HG03135 (cell line): ENCODE measurements around the gene SCN2B.
A peak's percentile ranks its signal among the peaks of the same experiment; 100 is the strongest.

Experiments used
- ATAC-seq: cut with Tn5 transposase; IDR thresholded peaks from one replicate; pipeline ENCODE4 v1.9.1; 2021; ENCODE audit warnings: mild to moderate bottlenecking, moderate library complexity; ENCODE audit not compliant: unreplicated experiment

SCN2B gene

DNA sequence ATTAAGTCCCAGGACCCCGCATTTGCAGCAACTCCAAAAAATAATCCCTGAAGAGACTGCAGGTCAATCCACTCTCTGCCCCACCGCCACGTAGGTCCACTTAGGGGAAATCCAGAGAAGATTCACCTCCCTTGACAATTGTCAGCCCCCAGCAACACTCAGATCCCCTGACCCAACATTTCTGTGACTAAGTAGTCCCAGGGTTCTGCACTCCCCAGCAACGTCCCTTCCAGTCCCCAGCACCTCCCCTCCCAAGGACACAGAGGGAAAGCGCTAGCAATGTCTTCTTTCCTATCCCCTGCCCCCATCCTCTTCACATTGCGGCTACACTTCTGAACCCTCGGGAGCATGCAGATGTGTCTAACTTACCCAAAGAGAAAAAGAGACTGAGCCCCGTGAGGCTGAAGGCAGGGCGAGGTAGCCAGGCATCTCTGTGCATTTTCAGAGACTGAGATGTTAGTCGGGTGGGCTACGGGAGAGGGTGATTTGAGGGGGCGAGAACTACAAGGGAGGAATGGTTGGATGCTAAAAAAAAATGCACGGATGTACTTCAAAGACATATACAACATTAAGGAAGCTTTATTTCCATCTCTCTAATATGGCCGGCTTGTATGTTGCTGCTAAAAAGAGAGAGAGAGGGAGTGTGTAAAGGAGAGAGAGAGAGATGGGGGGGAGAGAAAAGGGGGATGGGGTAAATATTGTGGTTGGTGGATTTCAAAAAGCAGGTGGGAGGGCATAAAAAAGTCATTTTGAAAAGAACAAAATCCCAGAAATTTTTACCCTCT, at the start of gene SCN2B:
Gene SCN2B (minus strand): TSS at position 647 of the 785 bp plus-strand sequence. CDS start 208 bp downstream, at position 439.
- no peak for ATAC-seq

GRCh38 chr11:118224511-118225188, 48.2 kb upstream of the SCN2B start, which contains the start of gene JAML:
Gene JAML, minus strand, starts transcription at chr11:118225011. Its CDS starts 10,145 bp downstream, at chr11:118214866.
- peak; percentile 41 for ATAC-seq

GRCh38 chr11:118223992-118224391, 47.6 kb upstream of the SCN2B start:
- ATAC-seq: no peak

GRCh38 chr11:118223570-118223969, 47.1 kb upstream of the SCN2B start:
- ATAC-seq: no peak

DNA sequence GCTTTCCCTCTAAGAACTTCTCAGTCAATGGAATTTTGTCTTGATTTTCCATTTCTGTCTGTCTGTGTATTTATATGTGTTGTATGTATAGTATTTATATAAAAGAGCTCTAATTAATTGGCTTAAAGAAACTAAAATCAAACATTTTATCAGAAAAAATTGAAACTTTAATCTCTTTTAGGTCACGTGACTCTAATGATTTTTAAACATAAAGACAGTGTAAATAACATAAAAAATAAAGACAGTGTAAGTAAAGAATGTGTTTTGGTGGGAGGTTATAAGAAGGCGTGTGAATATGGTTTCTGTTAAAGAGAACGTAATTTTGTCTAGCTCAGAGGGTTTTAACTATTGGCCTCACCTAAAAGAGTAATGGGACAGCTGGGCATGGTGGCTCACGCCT, 46.0 kb upstream of the SCN2B start:
- ATAC-seq: no peak

DNA sequence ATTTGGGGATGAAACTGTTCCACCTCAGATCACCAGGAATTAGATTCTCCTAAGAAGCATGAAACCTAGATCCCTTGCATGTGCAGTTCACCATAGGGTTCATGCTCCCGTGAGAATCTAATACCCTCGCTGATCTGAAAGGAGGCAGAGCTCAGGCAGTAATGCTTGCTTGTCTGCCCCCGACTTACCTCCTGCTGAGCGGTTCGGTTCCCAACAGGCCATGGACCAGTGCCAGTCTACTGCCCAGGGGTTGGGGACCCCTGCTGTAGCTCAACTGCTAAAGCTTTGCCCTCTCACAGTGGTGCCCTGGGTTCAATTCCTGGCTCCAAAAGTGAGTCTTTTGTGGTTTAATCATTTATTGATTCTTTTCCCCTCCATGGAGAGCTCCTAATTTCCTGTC, 45.0 kb upstream of the SCN2B start:
- no peak for ATAC-seq

GRCh38 chr11:118219732-118220131, 43.3 kb upstream of the SCN2B start:
- ATAC-seq: no peak

- ATAC-seq: no peak
These were observed 42.8 kb upstream of the SCN2B start for GRCh38 chr11:118219244-118219643.

DNA sequence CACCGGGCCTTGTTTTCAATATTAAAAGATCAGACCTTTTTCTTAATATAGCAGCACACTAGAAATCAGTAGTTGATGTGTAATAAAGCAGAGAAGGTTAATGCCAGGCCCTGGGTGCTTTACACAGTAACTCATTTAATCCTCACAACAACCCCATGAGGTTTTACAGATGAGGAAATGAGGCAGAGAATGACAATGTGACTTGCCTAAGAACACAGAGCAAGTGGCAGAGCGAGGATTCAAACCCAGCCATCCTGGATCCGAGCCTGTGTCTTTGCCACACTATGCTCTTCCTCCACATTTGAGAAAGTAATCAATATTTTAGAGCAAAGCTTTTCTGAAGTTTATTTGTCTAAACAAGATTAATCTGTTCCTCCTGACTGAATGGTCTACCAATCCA, 41.1 kb upstream of the SCN2B start:
- ATAC-seq: no peak

GRCh38 chr11:118216621-118217481, 40.4 kb upstream of the SCN2B start:
- ATAC-seq: no peak

GRCh38 chr11:118215765-118216164, 39.3 kb upstream of the SCN2B start:
- ATAC-seq: no peak

DNA sequence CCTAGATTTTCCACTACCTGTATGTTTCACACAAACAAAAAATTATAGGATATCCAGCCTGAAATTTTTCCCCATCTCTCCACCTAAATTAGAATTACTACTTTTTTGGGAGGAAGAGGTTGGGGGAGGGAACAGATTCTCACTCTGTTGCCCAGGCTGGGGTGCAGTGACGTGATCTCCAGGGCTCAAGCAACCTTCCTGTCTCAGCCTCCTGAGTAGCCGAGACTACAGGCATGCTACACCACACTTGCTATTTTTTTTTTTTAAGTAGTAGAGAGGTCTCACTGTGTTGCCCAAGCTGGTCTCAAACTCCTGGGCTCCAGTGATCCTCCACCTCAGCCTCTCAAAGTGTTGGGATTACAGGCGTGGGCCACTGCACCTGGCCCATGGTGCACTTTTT, 38.8 kb upstream of the SCN2B start:
- ATAC-seq: no peak

DNA sequence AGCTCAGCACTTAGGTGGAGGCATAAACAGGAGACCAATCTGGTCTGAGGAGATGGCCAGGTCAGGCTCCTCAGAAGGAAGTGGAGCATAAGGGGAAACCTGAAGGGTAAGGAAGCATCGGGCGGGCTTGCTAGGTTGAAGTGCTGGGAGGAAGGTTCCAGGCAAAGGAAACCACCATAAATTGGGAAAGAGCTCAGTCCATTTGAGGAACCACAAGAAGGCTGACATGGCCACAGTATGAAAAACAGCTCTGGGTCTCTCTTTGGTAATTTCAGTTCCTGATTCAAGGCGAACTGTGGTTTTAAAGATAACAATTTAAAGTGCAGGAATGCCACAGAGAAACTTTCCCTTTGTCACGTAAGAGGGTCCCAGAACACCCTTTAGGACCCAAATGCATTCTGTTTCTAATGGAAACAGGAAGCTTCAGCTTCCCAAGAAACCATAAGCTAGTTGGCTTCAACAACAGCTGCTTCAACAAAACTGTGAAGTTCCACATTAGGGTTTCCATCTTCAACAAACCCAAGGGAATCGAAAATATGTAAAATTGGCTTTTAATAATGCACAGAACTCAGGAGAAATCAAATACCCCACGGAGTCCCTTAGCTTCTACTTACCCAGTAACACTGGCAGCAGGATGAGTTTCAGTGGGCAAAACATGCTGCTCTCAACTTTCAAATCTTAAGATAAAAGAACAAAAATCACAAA, 37.9 kb upstream of the SCN2B start:
- ATAC-seq: no peak

DNA sequence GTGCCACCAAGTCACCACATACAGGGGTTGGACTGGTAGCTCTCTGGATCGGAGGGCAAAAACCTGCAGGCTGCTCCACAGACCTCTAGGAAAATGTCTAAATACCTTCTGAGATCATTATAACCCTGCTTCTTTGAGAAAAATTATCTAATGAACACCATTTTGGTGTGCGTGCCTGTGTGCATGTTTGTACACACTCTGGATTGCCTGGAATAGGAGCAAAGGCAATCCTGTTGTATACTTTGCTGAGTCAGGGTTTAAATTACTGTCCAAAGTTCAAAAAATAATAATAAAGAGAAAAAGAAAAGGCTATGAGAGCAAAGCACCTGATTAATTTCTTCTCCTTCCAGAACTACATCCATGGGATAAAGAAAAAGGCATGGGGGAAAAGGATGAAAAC, 37.3 kb upstream of the SCN2B start:
- ATAC-seq: no peak

DNA sequence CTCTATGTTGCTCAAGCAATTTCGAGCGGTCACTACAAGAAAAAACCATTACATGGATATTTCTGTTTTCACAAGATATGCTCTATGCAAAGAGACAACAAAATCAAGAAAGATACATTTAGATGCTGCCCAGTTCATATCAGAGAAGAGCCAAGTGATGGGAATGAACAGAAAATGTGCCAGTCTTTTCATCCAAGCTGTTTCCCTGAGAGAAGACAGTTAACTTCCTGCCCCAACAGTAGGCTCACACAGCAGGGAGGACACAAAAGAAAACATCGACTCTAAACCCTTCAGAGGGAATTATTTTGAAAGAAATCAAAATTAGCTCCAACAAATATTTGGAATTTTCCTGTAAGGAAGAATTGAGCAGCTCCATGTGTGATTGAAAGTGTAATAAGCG, 36.8 kb upstream of the SCN2B start:
- no peak for ATAC-seq

DNA sequence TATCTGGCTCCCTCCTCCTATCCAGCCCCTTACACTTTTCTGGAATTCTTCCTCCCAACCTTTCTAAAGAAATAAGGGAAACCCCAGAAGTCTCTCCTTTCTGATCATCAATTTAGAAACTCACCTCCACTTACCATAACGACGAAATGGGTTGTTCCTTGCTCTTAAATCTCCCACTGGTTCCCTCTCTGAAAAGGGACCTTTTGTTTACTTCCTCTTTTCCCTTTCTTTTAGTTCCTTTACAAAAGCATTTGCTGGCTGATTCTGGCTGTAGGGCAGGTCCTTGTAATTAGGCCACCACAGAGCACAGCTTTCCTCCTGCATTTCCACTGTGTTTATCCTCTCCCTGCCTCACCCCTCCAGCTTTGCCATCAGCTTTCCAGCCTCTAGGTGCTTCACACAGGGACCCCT, 36.3 kb upstream of the SCN2B start:
- ATAC-seq: no peak

GRCh38 chr11:118212131-118212725, 35.8 kb upstream of the SCN2B start:
- ATAC-seq: no peak

DNA sequence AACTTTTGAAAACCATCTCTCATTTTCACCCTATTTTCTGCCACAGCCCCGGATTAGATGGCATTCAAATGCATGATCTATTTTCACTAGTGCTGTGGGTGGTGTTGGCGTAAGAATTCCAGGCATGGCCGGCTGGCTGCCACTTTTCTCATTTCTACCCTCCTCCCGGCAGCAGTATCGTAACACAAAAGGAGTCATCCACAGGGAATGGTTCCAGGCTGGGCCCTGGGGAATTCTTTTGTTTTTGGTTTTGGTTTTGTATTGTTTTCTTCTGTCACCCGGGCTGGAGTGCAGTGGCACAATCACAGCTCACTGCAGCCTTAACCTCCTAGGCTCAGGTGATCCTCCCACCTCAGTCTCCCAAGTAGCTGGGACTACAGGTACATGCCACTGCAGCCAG, 34.6 kb upstream of the SCN2B start:
- no peak for ATAC-seq

GRCh38 chr11:118210323-118210722, 33.9 kb upstream of the SCN2B start:
- ATAC-seq: no peak

GRCh38 chr11:118209033-118209432, 32.6 kb upstream of the SCN2B start:
- ATAC-seq: no peak
